Testis (tissue), 2 donors: ENCODE measurements around the gene SLC5A6.

Experiments used
- CTCF ChIP-seq, 3 experiments: fragments of 450-650 bp in 2 of 3; fragments of 200-600 bp in 1 of 3; sonication (generic) in 1 of 3; IDR thresholded peaks; one replicate each; pipeline ENCODE4 v1.5.1; 2016 to 2019; ENCODE audit warnings: antibody characterized with exemption in 3 of 3, mild to moderate bottlenecking in 2 of 3, moderate library complexity in 1 of 3
- POLR2A ChIP-seq: fragments of 450-650 bp; IDR thresholded peaks from one replicate; pipeline ENCODE4 v1.6.1; 2017; ENCODE audit warnings: antibody characterized with exemption, mild to moderate bottlenecking, moderate library complexity

DNA sequence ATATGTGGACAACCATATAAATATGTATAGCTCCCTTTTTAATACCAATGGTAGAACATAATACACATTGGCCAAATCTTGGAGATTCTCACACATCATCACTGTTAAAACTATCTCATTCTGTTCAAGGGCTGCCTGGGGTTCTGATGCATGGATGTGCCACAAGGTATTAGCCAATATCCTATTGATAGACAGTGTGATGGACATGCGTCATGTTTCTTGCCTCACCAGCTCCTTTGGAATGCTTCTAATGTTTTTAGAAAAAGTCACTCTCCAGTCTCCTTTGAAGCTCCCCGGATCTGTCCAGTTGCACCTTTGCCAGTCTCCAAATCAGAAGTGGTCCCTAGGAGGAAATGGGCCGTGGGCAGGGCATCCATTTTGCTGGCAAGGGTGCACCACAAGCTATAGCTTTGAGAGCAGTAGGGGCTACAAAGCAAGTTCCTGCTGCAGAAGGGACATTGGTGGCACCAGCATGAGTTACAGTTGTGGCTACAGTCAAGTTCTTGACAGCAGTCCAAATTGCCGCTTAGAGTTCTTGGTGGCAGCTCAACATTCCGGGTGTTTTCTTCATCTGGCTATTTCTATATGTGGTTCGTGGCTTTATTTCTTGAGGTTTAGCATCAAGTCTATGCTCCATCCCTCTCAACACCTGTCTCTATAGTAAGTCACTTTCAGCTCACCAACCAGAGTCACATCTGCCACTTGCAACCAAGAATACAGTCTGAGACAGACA is 25.3 kb downstream of the SLC5A6 start:
- no peak for TF ChIP-seq CTCF (IDR thresholded peaks at IDR 0.05)
- TF ChIP-seq POLR2A = no peak
